GM04503 (cell line): Measurements from ENCODE around the gene COPG2.
"Not testable (repeated sequence)": the region's sequence is repeated elsewhere in the genome, so short reads cannot be mapped to it uniquely, and the experiment has no call there.

Experiments
- DNase-seq: peaks from one replicate; pipeline ENCODE4 v3.0.0-alpha.2; 2012; ENCODE audit warnings: low read depth

COPG2 gene

DNA sequence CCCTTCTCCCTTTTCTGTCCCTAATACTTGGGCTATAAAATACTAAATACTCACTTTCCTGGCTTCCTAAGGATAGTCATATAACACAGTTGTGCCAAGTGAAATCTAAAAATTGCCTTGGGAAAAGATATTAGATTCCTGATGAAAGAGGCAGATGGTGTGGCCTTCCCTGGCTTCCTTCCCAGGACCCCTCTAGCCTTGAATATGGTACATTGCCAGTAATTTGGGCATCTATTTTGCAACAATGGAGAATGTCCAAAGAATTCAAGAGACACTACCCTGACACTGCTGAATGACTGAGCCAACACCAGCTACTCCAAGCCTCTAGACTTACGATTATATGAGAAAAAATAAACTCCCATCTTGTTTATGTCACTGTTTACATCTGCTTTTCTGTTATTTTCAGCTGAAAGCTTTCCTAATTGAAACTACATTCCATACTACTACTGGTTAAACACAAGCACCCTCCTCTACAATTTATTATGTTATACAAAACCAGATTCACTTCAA lies 17.9 kb downstream of the COPG2 start:
- DNase-seq: no peak

DNA sequence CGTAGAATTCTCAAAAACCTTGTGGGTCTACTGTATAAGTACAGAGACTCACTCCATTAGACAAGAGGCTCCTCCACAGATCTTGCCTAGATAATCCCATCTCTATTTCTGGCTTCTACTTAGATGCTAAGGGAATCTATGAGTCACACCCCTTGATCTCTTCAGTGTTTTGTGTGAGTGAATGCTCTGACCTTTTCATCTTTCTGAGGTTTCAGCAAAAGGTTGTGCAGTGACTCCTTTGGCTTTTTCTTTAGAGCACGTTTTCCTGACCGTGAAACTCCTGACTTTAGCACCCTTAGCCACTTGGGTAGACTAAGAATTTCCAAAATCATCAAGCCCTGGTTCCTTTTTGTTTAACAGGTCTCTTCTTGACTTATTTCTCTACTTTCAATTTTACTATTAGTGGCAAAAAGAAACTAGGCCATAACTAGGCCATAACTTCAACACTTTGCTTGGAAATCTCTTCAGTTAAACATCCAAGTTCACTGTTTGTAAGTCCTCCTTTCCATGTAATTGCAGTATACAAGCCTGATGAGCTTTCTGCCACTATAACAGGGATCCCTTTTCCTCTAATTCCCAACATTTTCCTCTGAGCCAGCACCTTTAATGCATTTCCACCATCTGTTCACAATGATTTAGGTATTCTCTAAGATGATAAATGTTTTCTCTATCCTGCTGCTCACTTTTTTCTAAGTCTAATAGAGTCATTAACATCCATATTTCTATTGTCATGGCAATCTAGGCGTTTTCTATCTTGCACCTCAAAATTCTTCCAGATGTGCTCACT lies 19.4 kb downstream of the COPG2 start:
- peak; percentile 51 for DNase-seq

DNA sequence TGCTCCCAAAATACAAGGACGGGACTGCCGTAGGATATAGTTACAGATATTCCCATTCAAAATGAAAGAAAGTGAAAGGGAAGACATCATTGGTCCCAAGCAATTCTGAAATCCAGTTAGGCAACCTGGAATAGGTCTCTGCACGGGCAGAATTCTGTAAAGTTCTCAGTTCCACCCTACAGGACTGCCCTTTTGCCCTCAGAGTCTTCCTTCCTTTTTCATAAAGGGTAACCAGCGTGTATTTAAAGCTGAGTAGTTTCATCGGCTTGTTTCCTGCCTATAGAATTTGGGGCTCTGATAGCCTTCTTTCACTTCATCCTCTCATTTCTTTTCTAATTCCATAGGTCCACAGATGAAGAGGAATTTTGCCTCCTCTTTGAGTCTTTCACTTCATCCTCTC lies 20.0 kb downstream of the COPG2 start:
- no peak for DNase-seq

DNA sequence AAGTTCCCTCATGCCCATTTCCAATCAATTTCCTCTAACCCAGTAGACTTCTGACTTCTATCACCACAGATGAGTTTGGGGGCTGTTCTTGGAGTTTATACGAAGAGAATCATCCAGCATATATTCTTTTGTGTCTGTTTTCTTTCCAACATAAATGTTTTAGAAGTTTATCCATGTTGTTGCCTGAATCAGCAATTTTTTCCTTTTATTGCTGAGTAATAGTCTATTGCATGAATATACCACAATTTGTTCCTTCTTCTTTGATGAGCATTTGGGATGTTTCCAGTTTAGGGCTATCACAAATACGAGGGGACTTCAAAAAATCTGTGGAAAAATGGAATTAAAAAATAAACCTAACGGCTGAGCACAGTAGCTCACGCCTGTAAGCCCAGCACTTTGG lies 26.2 kb downstream of the COPG2 start:
- no peak for DNase-seq

DNA sequence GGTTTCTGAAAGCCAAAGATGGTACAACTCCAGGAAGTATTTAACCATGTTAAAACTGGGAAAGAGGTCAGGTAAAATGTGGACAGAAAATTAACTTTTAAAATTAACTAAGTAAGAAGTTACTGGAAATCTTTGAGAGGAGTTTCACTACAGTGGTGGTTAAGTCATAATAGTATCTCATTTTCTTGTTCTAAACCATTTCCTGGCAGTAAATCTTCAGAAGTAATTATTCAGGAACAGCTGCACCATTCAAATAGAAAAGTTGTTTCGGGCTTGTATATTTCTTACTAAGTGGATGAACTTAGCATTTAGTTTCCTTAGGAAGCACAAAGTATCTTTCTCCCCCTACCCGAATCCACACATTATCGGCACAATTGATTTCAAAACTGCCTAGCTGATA lies 27.1 kb downstream of the COPG2 start:
- no peak for DNase-seq

DNA sequence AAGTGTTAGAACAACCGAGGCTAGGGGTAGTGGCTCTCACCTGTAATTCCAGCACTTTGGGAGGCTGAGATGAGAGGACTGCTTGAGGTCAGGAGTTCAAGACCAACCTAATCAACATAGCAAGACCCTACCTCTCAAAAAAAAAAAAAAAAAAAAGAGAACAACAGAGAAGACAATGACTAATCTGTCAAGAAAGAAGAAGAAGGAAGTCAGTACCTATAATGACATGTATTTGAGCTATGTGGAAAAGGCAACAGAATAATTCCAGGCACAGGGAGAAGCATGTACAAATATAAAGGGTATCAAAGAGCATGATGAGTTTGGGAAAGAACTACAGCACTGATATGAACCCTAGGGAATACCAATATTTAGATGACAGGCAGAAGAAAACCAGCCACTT lies 27.5 kb downstream of the COPG2 start:
- no peak for DNase-seq

DNA sequence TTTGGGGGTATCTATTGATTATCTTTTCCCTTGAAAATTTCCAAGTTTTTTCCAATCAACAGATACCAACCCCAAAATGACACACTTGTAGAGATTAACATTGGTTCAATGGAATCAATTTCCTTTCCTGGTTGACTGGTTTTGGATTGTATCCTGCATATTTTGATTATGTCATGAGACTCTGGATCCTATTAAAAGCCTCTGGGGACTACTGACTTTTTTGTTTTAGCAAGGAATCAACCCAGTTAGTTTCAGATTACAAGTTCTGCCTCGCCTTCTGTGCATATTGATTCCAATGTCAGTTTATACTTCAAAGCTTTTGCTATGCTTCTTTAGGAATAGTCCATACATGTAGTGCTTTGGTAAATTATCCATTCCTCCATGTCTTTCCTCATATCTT lies 29.2 kb downstream of the COPG2 start:
- DNase-seq: no peak

DNA sequence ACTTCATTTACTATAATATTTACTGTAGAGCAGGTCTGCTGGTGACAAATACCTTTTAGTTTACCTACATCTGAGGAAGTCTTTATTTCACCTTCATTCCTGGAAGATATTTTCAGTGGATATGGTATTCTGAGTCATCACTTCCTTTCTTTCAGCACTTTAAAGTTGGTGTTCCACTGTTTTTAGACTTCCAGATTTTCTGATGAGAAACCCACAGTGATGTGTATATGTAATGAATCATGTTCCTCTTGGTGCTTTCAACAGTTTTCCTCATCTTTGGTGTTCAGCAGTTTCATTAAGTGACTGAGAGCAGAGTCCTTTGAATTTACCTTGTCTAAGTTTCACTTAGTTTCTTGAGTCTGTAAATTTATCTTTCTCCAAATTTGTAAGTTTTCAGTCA lies 36.4 kb downstream of the COPG2 start:
- no peak for DNase-seq

DNA sequence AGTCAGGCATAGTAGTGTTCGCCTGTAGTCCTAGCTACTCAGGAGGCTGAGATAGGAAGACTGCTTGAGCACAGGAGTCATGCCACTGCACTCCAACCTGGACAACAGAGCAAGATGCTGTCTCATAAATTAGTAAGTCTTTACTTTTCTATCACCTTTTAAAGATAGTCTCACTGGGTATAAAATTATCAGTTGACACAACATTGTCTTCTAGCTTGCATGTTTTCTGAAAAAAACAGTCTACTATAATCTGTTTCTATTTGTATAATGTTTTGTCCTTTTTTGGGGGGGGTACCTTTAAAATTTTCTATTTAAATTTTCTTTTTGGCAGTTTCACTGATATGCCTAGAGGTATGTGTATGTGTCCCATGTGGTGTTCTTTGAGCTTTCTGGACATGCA lies 39.6 kb downstream of the COPG2 start:
- DNase-seq: no peak

DNA sequence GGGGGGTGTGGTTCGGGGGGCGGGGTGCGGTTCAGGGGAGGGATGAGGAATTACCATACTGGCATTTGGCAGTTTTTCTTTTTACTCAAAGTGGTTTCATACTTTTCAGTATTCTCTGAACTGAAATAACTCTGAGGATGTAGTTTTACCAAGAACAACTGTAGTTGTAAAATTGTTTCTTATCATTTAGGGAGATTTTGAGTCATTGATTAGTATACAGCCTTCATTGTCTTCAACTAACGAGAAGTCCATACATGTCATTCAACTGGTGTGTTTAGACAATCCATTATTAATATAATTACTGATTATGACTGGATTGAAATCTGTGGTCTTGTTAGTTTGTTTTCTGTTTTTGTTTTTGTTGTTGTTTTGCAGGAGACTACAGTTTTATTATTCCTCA lies 40.8 kb downstream of the COPG2 start:
- no peak for DNase-seq

DNA sequence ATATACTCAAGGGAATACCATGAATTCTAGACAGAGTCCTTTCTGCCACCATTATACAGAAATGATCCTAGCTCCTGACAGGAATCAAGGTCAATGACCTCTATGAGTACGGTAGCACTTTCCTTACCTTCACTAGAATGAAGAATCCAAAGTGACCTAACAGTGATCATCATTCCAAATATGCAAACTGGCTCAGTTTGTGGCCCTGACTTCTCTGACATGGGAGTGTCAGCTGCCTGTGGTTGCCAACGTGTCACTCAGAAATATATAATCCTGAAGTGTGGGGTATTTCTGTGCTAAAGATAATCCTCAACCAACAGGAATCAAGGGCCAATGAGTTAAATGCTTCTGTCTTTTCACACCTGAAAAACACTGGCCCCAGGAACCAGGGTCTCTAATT lies 45.7 kb downstream of the COPG2 start:
- no peak for DNase-seq

DNA sequence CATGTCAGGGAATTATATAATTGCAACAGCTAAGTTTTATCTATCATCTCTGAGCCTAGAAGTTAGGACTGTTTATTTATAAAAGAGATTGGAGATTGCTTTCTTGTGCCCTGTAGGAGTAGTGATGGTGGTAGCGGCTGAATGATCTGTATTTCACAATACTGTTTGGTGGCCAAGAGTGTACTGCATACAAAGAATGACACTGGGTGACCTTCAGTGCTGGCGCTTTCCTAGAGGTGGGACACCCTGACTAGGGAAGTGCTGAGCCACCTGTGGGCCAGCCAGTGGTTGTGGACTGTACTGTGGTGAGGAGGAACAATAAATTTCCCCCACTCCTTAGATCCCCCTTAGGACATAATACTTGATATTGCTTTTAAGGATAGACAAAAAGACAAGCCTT lies 53.0 kb downstream of the COPG2 start:
- no peak for DNase-seq

DNA sequence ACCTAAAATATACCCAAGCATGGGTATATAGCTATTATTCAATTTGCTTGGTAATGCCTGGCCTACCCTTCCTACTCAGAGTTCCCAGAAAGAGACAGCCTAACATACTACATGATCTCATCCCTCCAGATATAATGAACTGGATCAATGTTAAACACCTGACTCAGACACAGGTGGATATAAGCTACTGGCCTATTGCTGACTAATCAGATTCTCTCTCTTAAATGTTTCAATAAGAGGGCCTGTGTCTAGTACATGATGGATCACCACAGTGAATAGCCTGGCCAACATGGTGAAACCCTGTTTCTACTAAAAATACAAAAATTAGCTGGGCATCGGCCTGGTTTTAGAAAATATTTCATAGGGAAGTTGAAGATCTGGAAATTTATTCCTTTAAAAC lies 54.1 kb downstream of the COPG2 start:
- DNase-seq: no peak

DNA sequence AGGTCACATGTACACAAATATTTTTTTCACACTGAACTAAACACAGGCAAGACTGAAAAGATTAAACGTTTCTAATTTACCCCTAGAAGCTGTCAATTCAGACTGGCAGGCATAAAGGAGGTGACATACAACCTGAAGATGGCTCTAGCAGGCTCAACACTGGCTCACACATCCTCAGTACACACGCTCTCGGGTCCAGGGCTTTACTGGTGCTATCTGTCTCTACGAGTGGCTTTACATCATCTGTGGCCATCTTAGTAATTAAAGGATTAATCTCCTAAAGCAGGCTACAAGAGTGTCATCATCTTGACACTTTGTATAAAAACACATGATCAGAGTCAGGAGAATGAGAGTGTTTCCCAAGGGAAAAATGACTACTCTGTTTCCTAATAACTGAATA lies 57.3 kb downstream of the COPG2 start:
- DNase-seq: no peak

DNA sequence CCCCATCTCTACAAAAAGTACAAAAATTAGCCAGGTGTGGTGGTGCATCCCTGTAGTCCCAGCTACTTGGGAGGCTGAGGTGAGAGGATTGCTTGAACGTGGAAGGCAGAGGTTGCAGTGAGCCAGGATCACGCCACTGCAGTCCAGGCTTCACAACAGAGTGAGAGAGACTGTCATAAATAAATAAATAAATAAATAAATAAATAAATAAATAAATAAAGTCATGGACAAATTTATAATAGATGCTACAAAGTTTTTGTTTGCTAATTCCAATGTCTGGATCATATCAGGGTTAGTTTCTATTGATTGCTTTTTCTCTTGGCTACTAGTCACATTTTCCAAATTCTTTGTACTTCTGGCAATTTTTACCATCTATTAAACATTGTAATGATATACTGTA lies 61.5 kb downstream of the COPG2 start:
- not testable (repeated sequence) for DNase-seq

DNA sequence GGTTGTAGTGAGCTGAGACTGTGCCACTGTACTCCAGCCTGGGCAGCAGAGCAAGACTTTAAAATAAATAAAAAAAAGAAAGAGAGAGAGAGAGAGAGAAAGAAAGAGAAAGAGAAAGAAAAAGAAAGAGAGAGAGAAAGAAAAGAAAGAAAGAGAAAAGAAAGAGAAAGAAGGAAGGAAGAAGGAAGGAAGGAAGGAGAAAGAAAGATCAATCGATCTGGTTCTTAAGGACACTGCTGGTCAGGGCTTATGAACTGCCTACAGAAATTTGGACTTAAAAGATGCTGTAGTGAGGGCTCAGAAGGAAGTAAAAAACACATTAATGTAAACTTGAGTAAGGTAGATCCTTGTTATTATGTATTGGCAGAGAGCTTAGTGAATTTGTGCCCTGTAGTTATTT lies 62.4 kb downstream of the COPG2 start:
- DNase-seq: no peak

DNA sequence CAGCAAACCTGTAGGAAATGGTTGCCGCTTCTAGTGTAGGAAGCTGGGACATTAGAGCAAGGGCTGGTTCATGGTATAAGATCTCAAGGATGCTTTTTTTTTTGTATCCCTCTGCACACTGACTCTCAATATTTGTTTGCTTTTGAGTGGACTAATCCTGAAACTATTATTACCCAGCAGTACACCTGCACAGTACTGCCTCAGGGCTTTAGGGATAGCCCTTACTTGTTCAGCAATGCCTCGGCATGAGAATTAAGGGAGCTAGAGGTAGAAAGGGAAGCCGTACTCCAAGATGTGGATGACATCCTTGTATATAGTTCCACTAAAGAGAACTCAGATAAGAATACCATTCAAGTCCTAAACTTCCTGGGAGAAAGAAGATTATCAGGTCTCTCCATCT lies 70.5 kb downstream of the COPG2 start:
- DNase-seq: no peak

DNA sequence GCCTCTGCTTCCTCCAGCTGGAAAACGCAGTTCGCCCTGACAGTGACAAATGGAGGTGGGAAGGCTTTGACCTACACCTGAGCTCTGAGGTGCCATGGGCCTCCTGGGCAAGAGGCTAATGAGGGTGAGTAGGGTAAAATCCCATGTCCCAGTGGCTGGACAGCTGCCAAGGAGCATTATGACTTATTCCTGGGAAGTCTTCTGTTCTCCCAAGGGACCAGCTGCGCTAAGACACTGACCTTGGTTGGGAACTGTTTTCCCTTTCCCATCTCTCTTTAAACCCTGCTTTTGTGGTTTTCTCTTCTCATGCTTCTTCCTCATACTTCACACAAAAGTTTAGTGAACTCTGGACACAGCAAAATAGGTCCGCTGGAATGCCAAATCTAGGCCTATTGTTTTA lies 72.6 kb downstream of the COPG2 start:
- no peak for DNase-seq

DNA sequence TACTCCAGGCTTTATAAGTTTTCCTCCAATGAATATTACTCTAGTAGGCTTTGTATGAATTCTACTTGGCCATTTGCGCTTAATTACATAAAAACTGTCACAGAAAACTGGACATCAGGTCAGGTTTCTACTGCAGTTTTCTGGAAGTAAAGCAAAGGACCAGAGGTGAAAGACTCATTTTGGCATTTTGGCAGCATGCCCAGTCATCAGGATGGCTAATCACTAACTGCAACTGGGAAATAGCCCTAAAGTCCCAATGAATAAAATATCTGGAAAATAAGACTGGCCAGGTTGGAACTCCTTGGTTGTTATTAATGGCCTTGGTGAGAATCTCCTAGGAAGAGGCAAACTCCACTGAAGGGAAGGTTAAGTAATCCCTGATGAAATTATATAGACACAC lies 75.5 kb downstream of the COPG2 start:
- DNase-seq: no peak

DNA sequence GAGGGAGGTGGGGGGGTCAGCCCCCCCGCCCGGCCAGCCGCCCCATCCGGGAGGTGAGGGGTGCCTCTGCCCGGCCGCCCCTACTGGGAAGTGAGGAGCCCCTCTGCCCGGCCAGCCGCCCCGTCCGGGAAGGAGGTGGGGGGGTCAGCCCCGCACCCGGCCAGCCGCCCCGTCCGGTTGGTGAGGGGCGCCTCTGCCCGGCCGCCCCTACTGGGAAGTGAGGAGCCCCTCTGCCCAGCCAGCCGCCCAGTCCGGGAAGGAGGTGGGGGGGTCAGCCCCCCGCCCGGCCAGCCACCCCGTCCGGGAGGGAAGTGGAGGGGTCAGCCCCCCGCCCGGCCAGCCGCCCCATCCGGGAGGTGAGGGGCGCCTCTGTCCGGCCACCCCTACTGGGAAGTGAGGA lies 77.1 kb downstream of the COPG2 start:
- not testable (repeated sequence) for DNase-seq

DNA sequence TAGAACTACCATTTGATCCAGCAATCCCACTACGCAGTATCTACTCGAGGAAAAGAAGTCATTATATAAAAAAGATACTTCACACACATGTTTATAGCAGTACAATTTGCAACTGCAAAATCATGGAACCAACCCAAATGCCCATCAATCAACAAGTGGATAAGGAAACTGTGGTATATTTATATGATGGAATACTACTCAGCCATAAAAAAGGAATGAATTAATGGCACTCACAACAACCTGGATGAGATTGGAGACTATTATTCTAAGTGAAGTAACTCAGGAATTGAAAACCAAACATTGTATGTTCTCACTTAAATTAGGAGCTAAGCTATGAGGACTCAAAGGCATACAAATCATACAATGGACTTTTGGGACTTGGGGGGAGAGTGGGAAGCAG lies 82.6 kb downstream of the COPG2 start:
- DNase-seq: not testable (repeated sequence)

DNA sequence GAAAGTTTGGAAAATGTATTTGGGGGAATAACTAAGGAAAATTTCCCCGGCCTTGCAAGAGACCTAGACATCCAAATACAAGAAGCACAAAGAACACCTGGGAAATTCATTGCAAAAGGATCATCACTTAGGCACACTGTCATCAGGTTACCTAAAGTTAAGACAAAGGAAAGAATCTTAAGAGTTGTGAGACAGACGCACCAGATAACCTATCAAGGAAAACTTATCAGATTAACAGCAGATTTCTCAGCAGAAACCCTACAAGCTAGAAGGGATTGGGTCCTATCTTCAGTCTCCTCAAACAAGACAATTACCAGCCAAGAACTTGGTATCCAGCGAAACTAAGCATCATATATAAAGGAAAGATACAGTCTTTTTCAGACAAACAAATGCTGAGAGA lies 93.4 kb downstream of the COPG2 start:
- DNase-seq: not testable (repeated sequence)

DNA sequence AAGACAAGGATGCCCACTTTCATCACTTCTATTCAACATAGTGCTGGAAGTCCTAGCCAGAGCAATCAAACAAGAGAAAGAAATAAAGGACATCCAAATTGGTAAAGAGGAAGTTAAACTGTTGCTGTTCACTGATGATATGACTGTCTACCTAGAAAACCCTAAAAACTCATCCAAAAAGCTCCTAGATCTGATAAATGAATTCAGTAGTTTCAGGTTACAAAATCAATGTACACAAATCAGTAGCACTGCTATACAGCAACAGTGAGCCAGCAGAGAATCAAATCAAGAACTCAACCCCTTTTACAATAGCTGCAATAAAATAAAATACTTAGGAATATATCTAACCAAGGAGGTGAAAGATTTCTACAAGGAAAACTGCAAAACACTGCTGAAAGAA lies 98.4 kb downstream of the COPG2 start:
- DNase-seq: not testable (repeated sequence)

DNA sequence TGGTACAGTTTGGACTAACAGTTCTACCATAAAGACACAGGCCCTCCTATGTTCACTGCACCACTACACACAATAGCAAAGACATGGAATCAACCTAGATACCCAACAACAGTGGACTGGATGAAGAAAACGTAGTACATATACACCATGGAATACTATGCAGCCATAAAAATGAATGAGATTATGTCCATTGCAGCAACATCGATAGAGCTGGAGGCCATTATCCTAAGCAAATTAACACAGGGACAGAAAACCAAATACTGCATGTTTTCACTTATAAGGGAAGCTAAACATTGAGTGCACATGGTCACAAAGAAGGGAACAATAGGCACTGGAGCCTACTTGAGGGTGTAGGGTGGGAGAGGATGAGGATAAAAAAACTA lies 101.7 kb downstream of the COPG2 start:
- no peak for DNase-seq
